ENCODE results near the gene ATP11C. TPM values are rescaled to one million over a fixed set of nuclear protein-coding genes. Genes with fewer than 3 reads are reported as not detected.

The ATP11C gene
- total RNA-seq, 2 experiments from 2014 or later = 15.2 to 18.2 TPM

DNA sequence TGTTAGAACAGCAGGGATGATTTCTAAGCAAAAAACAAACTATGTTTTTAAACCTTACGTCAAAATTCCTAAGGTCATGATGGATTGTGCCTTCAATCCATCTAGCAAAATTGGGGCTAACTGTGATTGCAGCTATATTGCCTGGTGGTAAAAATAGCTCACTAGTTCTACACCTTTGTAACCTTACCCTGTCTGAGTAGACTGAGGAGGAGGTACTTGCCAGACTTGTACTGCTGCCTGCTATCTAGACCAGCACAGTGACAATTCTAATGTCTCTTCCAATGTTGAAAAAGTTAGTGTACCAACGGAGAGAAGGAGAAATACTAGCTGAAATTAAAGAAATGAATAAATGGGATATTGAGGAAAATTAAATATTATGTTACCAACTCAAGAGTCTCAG, 30.3 kb downstream of the ATP11C start:
- H3K4me1 Mint-ChIP-seq (ENCODE audit: low read depth) = peaks cover 29% of the 10 kb centered on the region
- no peaks in the 10 kb centered on the region for H3K9me3 Mint-ChIP-seq
- ChIA-PET CTCF (no interaction called here), POLR2A (no interaction called here)
- DNase-seq (no peak), ATAC-seq (ENCODE audit: poor library complexity) (no peak)
- no peak overlapping the region for H3K4me3 Mint-ChIP-seq
- no peak overlapping the region for H3K27ac ChIP-seq (ENCODE audit: low read depth in 1 of 2, low read length in 2 of 2)
- H3K36me3 Mint-ChIP-seq (ENCODE audit: low read depth) = peaks cover 5% of the 10 kb centered on the region
- H3K4me1 ChIP-seq (ENCODE audit: insufficient read depth, low read length) = no peaks in the 10 kb centered on the region
- no peaks in the 10 kb centered on the region for H3K27me3 ChIP-seq (ENCODE audit: control insufficient read depth in 1 of 2, insufficient read depth in 2 of 2, low read length in 2 of 2)
- no peaks in the 10 kb centered on the region for H3K36me3 ChIP-seq (ENCODE audit: insufficient read depth, low read length)
- no peak overlapping the region for H3K4me3 ChIP-seq (ENCODE audit: low read length)
- no peaks in the 10 kb centered on the region for H3K27me3 Mint-ChIP-seq
- intact Hi-C loops (cut with DNase I, micrococcal nuclease) = no loop called here
- TF ChIP-seq, protein P1, sequence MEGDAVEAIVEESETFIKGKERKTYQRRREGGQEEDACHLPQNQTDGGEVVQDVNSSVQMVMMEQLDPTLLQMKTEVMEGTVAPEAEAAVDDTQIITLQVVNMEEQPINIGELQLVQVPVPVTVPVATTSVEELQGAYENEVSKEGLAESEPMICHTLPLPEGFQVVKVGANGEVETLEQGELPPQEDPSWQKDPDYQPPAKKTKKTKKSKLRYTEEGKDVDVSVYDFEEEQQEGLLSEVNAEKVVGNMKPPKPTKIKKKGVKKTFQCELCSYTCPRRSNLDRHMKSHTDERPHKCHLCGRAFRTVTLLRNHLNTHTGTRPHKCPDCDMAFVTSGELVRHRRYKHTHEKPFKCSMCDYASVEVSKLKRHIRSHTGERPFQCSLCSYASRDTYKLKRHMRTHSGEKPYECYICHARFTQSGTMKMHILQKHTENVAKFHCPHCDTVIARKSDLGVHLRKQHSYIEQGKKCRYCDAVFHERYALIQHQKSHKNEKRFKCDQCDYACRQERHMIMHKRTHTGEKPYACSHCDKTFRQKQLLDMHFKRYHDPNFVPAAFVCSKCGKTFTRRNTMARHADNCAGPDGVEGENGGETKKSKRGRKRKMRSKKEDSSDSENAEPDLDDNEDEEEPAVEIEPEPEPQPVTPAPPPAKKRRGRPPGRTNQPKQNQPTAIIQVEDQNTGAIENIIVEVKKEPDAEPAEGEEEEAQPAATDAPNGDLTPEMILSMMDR (IDR thresholded peaks at IDR 0.05) = no peak
- no peak overlapping the region for H3K27ac Mint-ChIP-seq
- H3K9me3 ChIP-seq (ENCODE audit: control insufficient read depth in 1 of 2, insufficient read depth in 1 of 2, low read length in 2 of 2) = no peaks in the 10 kb centered on the region

DNA sequence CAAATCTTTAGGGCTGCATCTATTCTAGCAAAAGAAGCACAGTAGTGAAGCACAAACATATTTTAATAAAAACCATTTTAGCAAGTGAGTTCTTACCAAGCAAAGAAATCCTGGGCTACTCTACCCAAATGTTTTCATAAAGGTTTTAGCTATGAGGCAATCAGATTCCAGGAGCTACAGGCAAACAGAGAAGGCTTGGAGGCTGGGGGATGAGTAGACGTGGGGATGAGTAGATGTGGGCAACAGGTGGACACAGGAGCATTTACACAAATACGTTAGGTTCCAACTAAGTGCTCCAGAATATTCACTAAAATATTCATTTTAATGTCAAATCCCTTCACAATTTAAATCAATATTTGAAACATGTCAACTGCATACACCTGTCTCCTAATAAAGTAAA, 34.5 kb downstream of the ATP11C start:
- Histone ChIP-seq H3K4me3 (ENCODE audit: low read length) (no peak overlapping the region), H3K36me3 (ENCODE audit: insufficient read depth, low read length) (no peaks in the 10 kb centered on the region), H3K27me3 (ENCODE audit: control insufficient read depth in 1 of 2, insufficient read depth in 2 of 2, low read length in 2 of 2) (no peaks in the 10 kb centered on the region), H3K4me1 (ENCODE audit: insufficient read depth, low read length) (no peaks in the 10 kb centered on the region), H3K9me3 (ENCODE audit: control insufficient read depth in 1 of 2, insufficient read depth in 1 of 2, low read length in 2 of 2) (no peaks in the 10 kb centered on the region), H3K27ac (ENCODE audit: low read depth in 1 of 2, low read length in 2 of 2) (no peak overlapping the region)
- H3K4me1 Mint-ChIP-seq (ENCODE audit: low read depth) = peaks cover 9% of the 10 kb centered on the region
- H3K27me3 Mint-ChIP-seq = no peaks in the 10 kb centered on the region
- H3K27ac Mint-ChIP-seq = no peak overlapping the region
- TF ChIP-seq, protein P1 (IDR thresholded peaks at IDR 0.05) = no peak
- intact Hi-C loops (cut with DNase I, micrococcal nuclease) = no loop called here
- POLR2A ChIA-PET = interaction anchor here (0.9 kb wide), 1 partner anchor 34 kb away, joined by 3 read pairs; the partner anchor contains the start of gene ATP11C
- no peaks in the 10 kb centered on the region for H3K9me3 Mint-ChIP-seq
- peaks cover 8% of the 10 kb centered on the region for H3K36me3 Mint-ChIP-seq (ENCODE audit: low read depth)
- H3K4me3 Mint-ChIP-seq = no peak overlapping the region
- CTCF ChIA-PET = no interaction called here
- no peak for DNase-seq
- ATAC-seq (ENCODE audit: poor library complexity) = no peak

DNA sequence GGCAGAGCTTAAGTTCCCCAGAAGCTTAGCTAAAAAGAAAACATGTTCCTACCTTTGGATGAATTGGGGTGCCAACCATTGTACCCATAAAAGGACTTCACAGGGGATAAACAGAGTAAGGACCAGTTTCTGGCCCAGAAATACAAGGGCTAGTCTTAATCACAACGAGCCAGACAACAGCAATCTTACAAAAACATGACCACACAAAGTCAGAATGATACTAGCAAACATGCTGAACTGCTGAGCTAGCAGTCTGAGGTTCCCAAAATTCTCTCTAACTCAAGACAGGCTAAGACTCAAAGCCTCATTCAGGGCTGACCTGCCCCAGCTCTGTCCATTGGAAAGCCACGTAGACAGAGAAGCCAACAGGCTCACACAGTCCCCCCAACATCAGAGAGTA, 40.3 kb downstream of the ATP11C start:
- peaks cover 12% of the 10 kb centered on the region for H3K36me3 Mint-ChIP-seq (ENCODE audit: low read depth)
- no peaks in the 10 kb centered on the region for H3K9me3 Mint-ChIP-seq
- no peak overlapping the region for H3K4me3 Mint-ChIP-seq
- DNase-seq (no peak), ATAC-seq (ENCODE audit: poor library complexity) (no peak)
- no peaks in the 10 kb centered on the region for H3K27me3 Mint-ChIP-seq
- no peak overlapping the region for H3K27ac Mint-ChIP-seq
- Histone ChIP-seq H3K27ac (ENCODE audit: low read depth in 1 of 2, low read length in 2 of 2) (no peak overlapping the region), H3K9me3 (ENCODE audit: control insufficient read depth in 1 of 2, insufficient read depth in 1 of 2, low read length in 2 of 2) (no peaks in the 10 kb centered on the region), H3K4me1 (ENCODE audit: insufficient read depth, low read length) (no peaks in the 10 kb centered on the region), H3K36me3 (ENCODE audit: insufficient read depth, low read length) (no peaks in the 10 kb centered on the region), H3K27me3 (ENCODE audit: control insufficient read depth in 1 of 2, insufficient read depth in 2 of 2, low read length in 2 of 2) (no peaks in the 10 kb centered on the region), H3K4me3 (ENCODE audit: low read length) (no peak overlapping the region)
- TF ChIP-seq, protein P1 (IDR thresholded peaks at IDR 0.05) = no peak
- intact Hi-C loops (cut with DNase I, micrococcal nuclease) = no loop called here
- H3K4me1 Mint-ChIP-seq (ENCODE audit: low read depth) = peaks cover 18% of the 10 kb centered on the region
- POLR2A ChIA-PET = no interaction called here
- CTCF ChIA-PET = no interaction called here
